NCI-H748 (cell line): ENCODE data around the gene KLK13.

Experiments
- DNase-seq: peaks from one replicate; lab custom pipeline; 2025; ENCODE audit not compliant: unreplicated experiment; lab: John Stamatoyannopoulos, UW

KLK13 gene

DNA sequence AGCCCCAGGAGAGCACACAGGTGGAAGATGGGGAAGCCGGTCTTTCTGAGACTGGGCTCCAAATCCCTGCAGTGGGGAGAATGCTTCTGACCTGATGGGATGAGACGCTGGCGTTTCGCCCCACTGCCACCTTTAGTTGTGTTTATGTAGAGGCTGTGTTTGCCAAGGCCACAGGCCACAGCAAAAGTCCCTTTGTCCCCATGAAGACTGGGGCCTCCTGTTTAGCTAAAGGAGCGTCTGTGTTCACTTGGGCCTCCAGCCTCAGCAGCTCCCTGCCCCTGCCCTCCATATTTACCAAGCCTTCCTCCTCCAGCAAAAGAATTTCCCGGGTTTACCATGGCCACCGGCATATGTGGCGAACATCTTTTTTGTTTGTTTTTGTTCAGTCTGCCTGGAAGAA, 28.2 kb upstream of the KLK13 start:
- peak; percentile 14 for DNase-seq

DNA sequence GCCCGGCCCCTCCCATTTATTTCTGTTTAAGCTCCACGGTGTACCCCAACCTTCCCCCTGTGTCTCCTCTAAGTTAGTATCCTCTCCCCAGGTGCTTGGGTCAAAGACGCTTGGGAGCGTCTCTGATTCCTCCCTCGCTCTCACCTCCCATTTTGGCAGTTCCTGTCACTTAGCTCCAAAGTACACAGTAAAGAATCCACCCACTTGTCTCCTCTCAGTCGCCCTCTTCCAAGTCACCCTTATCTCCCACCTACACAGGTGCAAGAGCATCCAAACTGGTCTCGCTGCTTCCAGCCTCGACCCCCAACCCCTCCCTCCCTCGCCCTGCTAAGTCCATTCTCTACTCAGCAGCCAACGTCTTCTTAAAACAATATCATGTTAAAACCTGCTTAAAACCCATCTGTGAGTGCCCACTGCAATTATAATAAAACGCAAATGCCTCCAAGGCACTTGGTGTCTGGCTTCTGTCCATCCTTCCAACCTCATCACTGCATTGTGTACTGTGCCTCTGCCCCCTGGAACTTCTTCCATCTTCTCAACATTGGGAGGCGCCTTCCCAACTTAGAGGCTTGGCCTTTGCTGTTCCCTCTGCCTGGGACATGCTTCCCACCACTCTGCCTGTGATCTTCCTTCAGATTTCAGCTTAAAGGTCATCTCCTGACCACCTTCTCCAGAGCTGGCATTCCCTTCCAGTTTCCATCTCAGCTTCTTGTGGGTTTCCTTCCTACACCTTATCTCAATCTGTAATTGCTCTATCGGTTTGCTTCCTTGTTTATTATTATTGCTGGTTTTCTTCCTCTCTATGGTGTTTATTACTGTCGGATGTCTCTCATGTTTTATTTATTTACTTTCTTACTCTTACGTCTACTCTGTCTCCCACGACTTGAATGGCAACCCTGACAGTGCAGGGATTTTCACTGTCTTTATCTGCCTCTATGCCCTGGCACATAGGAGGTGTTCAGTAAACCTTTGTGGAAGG, 27.3 kb upstream of the KLK13 start:
- peak; percentile 66 for DNase-seq

DNA sequence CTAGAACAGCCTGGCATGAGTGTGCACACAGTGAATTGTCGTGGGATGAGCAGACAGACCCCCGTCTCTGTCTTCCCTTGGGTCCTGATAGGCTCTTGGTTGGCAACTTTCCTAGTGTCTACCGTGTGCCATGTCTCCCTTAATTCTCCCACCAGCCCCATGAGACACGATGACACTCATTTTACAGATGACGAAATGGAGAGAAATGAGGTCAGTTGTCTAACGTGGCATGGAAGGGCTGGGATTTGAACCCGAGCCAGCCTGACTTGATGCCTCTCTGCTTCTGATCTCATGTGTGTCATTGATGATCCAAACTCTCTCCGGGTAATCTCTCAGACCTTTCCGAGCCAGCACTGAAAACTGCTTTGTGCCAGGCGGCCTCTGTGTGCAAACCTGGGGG, 26.2 kb upstream of the KLK13 start:
- DNase-seq: no peak

DNA sequence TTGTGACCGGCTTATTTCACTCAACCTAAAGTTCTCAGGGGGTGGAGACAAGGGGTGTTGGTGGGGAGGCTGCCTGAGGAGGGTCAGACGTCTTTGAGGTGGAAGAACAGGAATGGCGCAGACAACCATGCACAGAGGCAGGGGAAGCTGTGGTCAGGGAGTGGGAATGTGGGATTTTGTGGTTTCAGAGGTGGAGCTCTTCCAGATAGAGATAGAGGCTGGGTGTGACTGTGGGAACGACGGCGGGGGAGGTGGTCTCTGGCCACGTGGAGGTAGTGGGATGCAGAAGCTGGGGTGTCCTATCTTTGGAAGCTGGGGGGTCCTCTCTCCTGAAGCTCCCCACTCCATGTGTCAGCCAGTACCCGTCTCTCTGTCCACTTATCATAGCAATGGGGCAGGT, 25.6 kb upstream of the KLK13 start:
- no peak for DNase-seq

DNA sequence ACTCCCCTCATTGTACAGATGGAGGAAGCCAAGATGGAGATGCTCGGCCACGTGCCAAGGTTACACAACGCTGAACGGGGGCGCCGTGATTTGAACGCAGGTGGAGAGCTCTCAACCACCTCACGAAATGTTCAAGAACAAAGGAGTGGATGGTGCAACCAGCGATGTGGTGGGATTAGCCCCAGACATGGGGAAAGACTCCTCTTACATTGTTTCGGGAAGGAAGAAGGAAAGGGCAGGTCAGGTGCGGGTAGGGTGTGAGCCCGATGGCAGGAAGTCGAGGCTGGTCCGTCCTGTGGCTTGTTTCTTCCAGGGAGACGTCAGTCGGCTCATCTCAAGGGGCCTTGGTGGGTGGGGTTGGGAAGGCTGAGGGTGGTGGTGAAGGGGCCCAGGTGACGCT, 24.9 kb upstream of the KLK13 start:
- DNase-seq: no peak

DNA sequence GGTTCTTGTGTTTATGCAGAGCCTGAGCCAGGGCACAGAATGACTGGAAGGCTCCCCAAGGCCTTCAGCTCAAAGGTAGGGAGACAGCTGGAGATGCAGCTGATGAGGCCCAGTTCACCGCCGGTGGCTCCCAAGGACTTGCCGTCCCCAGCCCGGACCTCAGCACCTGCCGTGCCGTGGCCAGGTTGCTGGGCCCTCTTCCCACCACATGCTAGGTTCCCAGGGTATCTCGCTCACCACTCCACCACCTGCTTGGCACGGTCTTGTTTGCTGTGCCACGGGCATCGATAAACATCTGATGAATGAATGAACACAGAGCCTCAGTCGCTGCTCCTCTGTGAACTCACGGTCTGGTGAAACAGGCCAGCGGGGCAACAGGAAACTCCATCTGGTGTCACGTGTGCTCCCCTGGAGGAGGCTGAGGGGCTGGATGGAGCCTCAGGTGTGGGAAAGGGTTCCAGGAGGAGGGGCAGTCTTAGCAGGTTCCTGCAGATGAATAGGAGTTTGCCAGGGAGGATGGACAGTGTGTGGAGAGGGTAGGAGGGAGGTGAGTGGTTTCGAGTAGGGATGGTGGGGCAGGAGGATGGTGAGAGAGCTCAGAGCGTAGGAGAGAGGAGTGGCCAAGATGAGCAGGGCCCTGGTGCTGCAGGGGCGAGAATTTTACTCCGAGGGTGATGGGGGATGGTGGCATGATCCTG, 21.4 kb upstream of the KLK13 start:
- DNase-seq: peak; percentile 22

DNA sequence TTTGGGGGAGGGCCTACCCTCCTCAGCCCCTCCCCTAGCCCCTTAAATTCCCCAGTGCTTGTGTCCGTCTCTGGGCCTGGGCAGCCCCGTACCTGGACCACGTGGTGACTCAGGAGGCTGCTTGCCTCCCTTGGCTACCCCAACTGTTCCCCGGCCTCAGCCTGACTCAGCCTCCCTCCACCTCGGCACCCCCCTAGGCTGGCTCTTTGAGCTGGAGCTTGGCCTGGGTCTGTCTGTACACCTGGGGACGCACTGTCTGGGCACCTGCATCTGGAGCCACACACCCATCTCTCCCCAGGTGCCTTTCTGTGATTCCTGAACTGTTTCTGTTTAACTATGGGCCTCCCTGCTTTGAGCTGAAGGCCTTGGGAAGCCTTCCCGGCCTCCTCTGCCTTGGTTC, 19.6 kb upstream of the KLK13 start:
- DNase-seq: no peak

DNA sequence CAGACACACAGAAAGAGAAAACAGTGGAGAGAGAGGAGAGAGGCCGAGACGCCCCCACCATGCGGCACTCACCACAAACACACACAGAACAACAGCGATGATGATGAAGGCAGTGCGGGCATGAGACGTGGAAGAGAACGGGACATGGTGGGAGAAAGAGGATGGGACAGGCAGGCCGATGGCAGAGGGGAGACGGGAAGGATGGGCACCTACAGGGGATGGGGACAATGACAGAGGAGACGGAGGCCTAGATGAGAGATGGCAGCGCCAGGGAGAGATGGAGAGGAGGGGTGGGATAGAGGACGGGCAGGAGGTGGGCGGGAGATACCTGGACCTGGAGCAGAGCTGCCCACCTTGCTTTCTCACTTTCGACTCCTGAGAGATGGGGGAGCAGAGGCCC, 18.9 kb upstream of the KLK13 start:
- DNase-seq: no peak

DNA sequence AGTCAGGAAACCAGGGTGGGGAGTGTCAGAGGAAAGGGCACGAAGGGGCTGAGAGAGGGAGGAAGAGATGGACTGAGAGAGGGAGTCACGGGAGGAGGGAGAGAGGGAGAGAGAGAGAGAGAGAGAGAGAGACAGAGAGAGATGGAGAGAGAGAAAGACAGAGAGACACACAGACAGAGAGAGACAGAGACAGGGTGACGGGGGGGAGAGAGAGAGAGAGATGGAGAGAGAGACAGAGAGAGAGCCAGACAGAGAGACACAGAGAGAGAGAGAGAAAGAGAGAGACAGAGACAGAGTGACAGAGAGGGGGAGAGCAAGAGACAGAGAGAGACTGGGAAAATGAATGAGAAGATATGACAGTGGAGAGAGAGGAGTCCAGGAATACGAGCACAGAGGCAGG, 18.3 kb upstream of the KLK13 start:
- DNase-seq: no peak

DNA sequence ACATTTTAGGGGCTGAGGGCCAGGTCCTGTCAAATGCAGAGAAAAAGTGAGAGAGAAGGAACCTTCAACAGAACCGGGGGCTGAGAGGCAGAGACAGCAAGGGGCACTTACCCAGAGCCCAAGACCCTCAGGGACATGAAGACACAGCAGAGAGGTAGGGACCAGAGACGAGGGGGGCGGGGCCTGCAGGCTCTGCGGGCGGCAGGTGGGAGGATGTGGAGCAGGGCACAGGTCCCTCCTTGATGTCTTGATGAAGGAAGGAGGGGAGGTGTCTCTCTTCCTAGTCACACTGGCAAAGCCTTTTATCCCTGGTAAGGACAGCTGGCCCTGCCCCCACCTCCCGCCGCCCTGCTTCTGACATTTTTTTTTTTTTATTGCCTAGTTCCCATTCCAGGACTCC, 17.7 kb upstream of the KLK13 start, which contains the start of gene KLK14:
Gene KLK14 (minus strand): TSS at position 277 of the 400 bp plus-strand sequence. CDS start 273 bp downstream, at position 4.
- peak; percentile 20 for DNase-seq

DNA sequence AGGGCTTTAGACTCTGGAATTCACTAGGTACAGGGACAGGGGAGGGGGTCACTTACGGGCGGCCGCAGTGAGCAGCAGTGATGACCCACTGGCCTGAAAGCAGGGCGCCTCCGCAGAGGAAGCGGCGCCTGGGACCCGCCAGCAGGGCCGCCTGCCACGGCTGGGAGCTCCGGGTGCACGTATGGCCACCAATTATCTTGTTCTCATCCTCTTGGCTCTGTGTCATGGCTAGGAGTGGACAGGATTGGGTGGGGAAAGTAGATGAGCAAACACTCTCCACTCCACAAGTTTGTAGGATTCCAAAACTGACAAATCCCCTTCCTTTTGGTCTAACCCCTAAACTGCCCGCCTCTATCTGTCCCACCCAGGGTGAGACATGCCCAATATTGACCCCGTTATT, 16.6 kb upstream of the KLK13 start:
- DNase-seq: no peak

DNA sequence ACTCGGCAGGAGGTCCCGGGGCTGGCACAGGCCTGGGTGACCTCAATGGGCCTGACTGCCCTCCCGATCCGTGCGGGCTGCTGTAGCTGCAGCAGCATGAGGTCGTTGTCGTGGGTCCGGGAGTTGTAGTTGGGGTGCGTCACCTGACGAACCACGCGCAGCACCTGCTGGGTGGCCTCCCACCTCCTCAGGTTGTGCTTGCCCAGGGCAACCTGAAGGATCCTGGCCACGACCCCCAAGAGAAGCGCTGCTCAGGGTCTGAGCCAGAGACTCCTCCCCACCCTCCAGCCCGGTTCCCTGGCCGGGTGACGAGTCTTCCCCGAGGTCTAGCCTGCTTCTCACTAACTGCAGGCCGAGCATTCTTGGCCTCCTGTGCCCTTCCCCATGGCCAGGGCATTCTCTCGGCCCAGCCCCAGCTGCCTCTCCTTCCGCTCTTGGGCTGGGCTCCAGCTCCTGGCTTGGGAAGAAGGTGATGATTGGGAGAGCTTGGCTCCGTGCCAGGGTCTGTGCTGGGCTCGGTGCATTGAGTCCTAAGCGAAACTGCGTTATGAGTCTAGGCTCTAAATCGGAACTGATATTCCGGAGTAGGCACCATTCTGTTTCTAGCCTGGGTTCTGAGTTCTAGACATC, 14.7 kb upstream of the KLK13 start:
- peak; percentile 27 for DNase-seq

DNA sequence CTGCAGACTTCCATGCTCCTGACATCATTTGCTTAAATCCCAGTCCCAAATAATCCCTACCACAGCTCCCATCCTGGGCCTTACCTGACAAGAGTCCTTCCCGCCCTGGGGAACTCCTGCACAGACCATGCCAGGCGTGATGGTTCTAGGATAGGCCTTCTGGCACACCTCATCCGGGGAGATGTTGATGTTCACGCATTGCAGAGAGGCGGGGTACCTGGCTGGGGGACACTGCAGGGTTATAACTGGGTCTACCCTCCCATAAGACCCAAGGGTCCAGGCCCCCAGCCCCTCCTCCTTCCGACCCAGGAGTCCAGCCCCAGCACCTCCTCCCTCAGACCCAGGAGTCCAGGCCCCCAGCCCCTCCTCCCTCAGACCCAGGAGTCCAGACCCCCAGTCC, 13.8 kb upstream of the KLK13 start:
- DNase-seq: no peak

DNA sequence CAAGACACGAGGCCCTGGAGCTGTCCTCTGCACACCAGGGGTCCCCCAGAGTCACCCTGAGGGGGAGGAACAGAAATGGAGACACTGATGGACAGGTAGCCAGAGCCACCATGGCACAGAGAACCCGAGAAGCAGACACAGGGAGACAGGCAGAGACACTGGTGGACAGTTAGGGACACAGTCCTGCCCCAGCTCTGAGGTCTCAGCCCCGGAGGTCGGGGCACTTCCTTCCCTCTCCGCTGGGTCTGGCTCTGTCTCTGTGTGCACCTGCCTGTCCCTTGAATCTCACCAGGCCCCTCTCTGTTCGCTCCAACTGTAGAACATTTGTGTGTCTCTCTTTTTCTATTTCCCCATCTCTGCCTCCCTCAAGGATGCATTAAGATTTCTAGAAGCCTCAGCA, 13.2 kb upstream of the KLK13 start:
- DNase-seq: no peak

DNA sequence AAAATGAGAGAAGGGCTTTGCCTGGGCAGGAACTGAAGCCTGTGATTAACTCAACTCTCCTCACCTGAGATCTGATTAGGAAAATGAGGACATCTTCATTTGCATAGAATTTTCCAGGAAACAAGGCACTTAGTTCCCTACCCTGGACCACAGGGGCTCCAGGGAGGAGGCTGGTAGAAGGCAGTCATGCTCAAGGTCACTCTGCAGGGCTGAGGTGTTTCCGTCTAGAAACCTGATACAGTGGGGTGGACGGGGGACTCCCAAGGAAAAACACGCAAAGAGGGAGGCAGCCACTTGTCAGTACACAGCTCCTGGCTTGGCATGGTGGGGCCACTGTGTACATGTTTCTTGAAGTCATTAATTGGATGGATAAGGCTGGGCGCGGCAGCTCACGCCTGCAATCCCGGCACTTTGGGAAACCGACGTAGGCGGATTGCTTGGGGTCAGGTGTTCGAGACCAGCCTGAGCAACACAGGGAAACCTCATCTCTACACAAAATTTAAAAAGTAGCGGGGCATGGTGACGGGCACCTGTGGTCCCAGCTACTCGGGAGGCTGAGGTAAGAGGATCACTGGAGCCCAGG, 11.8 kb upstream of the KLK13 start:
- DNase-seq: no peak

DNA sequence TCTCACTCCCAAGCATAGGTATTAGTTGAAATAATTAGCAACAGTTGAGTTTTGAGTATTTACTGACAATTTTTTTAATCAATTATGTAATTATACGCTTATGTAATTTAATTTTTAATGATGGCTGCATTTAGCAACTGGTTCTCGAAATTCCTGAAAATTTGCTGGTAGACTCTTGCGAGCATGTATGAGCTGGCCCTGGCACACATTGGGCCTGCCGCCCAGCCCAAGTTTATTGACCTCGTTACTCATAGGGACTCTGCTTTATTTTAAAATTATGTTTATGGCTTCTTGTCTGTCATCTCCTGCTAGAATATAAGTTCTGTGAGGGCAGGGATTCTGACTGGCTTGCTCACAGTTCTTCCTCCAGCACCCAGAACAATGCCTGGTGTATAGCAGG, 11.1 kb upstream of the KLK13 start:
- DNase-seq: no peak

DNA sequence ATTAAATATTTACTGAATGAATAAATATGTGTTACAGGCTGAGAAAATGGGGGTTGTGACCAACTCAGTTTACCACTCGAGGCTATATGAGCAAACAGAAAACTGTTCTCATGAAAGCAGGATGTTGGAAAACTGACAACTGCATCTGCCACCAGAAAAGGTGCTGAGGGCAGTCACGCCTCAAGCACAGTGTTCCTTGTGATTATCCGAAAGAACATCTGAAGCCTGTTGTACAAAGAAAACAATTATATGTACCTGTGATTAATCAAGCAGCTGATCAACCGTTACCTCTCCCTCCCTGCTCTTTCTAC, 6.2 kb upstream of the KLK13 start:
- peak; percentile 98 for DNase-seq

DNA sequence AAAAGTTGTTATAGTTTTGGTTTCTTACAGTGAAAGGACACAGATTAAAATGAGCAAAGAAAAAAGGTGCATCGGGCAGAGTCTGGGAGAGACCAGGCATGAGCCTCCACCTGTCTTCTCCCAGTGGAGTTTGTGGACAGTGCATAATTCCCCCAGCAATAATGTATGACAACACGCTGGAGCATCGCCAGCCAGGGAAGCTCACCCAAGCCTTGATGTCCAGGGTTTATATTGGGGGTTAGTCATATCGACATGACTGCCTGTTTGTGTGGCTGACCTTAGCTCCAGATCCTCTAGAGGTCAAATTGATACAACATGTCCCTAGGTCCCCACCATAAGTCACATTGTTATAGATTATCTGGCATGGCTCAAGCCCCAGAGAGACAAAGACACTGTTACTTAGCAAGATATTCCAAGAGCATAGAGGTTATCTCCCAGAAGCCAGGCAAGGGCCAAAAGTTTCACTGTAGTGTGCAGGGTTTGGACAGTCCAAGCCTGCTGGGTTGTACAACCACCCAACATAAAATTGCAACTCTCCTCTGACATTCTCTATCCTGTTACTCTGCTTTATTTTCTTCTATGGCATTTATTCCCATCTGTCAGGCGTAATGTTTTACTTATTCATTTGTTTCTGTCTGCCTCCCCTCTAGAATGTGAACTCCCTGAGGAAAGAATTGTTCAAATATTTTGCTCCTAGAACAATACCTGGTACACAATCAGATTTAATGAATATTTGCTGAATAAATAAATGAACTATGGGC, 5.6 kb upstream of the KLK13 start:
- DNase-seq: peak; percentile 83

DNA sequence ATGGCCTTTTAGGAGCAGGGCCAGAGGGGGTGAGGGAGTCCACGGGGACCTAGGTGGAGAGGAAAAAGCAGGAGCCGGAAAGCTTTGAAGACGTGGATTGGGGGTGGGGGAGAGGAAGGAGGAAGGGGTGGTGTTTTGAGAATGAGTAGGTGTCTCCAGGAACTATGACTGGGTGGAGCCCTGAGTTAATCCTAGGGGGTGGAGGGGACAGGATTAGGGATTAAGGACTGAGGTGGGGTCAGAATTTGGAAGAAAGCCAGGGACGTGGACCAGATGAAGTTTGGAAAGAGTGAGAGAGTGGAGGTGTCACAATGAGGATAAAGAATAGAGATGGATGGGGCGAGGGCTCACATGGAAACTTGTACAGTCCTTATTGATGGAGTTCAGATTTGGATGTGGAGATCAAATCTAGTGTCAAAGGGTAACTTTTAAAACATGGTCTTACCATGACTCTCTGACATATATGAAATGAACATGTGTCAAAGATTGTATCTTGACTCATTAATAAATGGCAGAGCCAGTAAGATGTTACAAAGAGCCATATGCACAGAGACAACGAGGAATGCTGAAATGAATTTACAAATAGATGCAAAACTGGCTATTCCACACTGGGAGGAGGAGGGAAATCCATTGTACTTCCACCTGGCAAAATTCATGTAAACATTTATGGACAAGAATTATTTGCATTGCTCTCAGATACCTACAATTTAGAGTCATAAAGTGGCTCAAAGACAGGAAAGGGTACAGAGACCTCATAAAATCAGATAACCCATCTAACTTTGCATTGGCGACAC, 1.7 kb upstream of the KLK13 start:
- DNase-seq: peak; percentile 65
